A673 (cell line): ENCODE data around the gene METTL25. TPM values are rescaled to one million over a fixed set of nuclear protein-coding genes. Genes with fewer than 3 reads are reported as not detected.

Experiments used
- BruUV-seq: library from RNA; stranded (reverse); fragments of 400-500 nt; replicated peaks from 2 replicates; lab custom pipeline; 2021; lab: Mats Ljungman, UMichigan
- CTCF ChIA-PET: fragments of 300-600 bp; sonication (Branson Sonifier 250); formaldehyde crosslinking; loops from one replicate; lab custom pipeline; 2022; ENCODE audit warnings: antibody characterized with exemption; lab: Charles Lee
- POLR2A ChIA-PET: fragments of 300-600 bp; sonication (Branson Sonifier 250); formaldehyde crosslinking; loops from one replicate; lab custom pipeline; 2022; ENCODE audit warnings: antibody characterized with exemption; ENCODE audit not compliant: low non-redundant PET; lab: Charles Lee
- DNase-seq: peaks from one replicate; pipeline ENCODE4 v3.0.0-alpha.2; 2015; ENCODE audit warnings: low spot score
- H3K27ac ChIP-seq: fragments of 200-600 bp; sonication (generic); 2 replicates; pipeline ENCODE4 v1.5.1; 2016; ENCODE audit warnings: mixed run types, low read depth, mild to moderate bottlenecking, mixed read lengths, antibody characterized with exemption, low read length; ENCODE audit not compliant: poor library complexity, severe bottlenecking
- H3K27me3 ChIP-seq: fragments of 200-600 bp; sonication (generic); replicated peaks from 2 replicates; pipeline ENCODE4 v1.6.1; 2017; ENCODE audit warnings: mixed run types, low read depth, mild to moderate bottlenecking, mixed read lengths, antibody characterized with exemption, low read length; ENCODE audit not compliant: insufficient read depth, poor library complexity
- H3K36me3 ChIP-seq: fragments of 200-600 bp; sonication (generic); 2 replicates; pipeline ENCODE4 v1.6.1; 2016; ENCODE audit warnings: mixed run types, mild to moderate bottlenecking, mixed read lengths, antibody characterized with exemption, low read length; ENCODE audit not compliant: insufficient read depth, poor library complexity, severe bottlenecking
- H3K4me1 ChIP-seq: fragments of 200-600 bp; sonication (generic); 2 replicates; pipeline ENCODE4 v1.6.1; 2017; ENCODE audit warnings: mixed run types, mild to moderate bottlenecking, mixed read lengths, antibody characterized with exemption, low read length; ENCODE audit not compliant: insufficient read depth, poor library complexity, severe bottlenecking
- H3K4me3 ChIP-seq: fragments of 200-600 bp; sonication (generic); 2 replicates; pipeline ENCODE4 v1.5.1; 2016; ENCODE audit warnings: low read depth, mixed run types, mild to moderate bottlenecking, mixed read lengths, low read length; ENCODE audit not compliant: poor library complexity, severe bottlenecking
- H3K9me3 ChIP-seq: fragments of 200-600 bp; sonication (generic); 2 replicates; pipeline ENCODE4 v1.6.1; 2016; ENCODE audit warnings: mixed run types, low read depth, mild to moderate bottlenecking, mixed read lengths, antibody characterized with exemption, low read length; ENCODE audit not compliant: poor library complexity, severe bottlenecking
- CTCF ChIP-seq: fragments of 300-800, 200-600 bp; sonication (generic); conservative IDR thresholded peaks from 2 replicates; pipeline ENCODE4 v1.5.1; 2017; ENCODE audit warnings: low read depth, mild to moderate bottlenecking, antibody characterized with exemption, low read length, moderate library complexity, mixed read lengths
- EZH2 ChIP-seq: fragments of 200-600 bp; sonication (generic); IDR thresholded peaks from 2 replicates; pipeline ENCODE4 v1.6.1; 2017; ENCODE audit warnings: borderline replicate concordance, low read depth, mild to moderate bottlenecking, mixed read lengths, antibody characterized with exemption, low read length; ENCODE audit not compliant: poor library complexity, severe bottlenecking
- intact Hi-C: fragments of 100-400 bp; cut with micrococcal nuclease; formaldehyde crosslinking; loops from one replicate; pipeline ENCODE4 v1.10.0; 2022; ENCODE audit not compliant: unreplicated experiment
- total RNA-seq: library from RNA; stranded (reverse); gene quantifications from 2 replicates; pipeline ENCODE4 v1.2.3, GENCODE V29; 2021

The METTL25 gene
- total RNA-seq, 1 experiment from 2014 or later, result 5.1 TPM

DNA sequence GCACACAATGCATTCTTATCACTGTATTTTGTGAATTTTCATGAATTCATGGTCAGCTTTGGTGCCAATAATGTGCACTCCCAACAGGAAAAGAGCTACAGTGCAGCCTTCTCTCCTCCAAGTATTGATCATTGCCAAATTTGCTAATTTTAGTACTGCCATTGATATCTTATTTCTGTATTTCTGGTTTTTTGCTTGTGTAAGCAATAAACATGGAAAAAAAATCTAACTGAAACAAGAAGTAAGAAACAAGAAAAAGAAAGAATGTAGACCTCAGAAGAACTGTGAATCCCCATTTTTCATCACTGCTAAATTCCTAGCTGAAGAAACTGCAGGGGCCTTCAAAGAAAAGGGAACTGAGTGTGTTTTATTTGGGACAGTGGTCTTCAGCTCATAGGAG, 161.2 kb downstream of the METTL25 start:
- ChIA-PET POLR2A (no interaction called here), CTCF (no interaction called here)
- no peak for TF ChIP-seq CTCF
- TF ChIP-seq EZH2, result no peak
- Histone ChIP-seq H3K4me1 (no peaks in the 10 kb centered on the region), H3K9me3 (no peaks in the 10 kb centered on the region), H3K27me3 (no peaks in the 10 kb centered on the region), H3K4me3 (no peak overlapping the region), H3K36me3 (no peaks in the 10 kb centered on the region), H3K27ac (no peak overlapping the region)
- DNase-seq, result no peak
- BruUV-seq, result no TSS peak
- intact Hi-C loops, result no loop called here

- intact Hi-C loops, result loop anchor here (10.0 kb wide), 1 partner anchor 483 kb away; no protein-coding TSS in a partner anchor
- Histone ChIP-seq H3K27ac (no peak overlapping the region), H3K4me1 (no peaks in the 10 kb centered on the region), H3K4me3 (no peak overlapping the region), H3K27me3 (peaks cover 8% of the 10 kb centered on the region), H3K9me3 (no peaks in the 10 kb centered on the region), H3K36me3 (no peaks in the 10 kb centered on the region)
- TF ChIP-seq CTCF (no peak), EZH2 (no peak)
- no TSS peak for BruUV-seq
- ChIA-PET POLR2A (no interaction called here), CTCF (no interaction called here)
- DNase-seq, result no peak
These were observed 164.0 kb downstream of the METTL25 start for GRCh38 chr12:82522285-82522684.

- POLR2A ChIA-PET, result no interaction called here
- Histone ChIP-seq H3K27me3 (peaks cover 8% of the 10 kb centered on the region), H3K36me3 (no peaks in the 10 kb centered on the region), H3K4me3 (no peak overlapping the region), H3K9me3 (no peaks in the 10 kb centered on the region), H3K4me1 (no peaks in the 10 kb centered on the region), H3K27ac (no peak overlapping the region)
- intact Hi-C loops, result loop anchor here (10.0 kb wide), 1 partner anchor 482 kb away; no protein-coding TSS in a partner anchor
- no peak for TF ChIP-seq EZH2
- TF ChIP-seq CTCF, result no peak
- no peak for DNase-seq
- no TSS peak for BruUV-seq
- CTCF ChIA-PET, result no interaction called here
These were observed 164.4 kb downstream of the METTL25 start for GRCh38 chr12:82522762-82523161.
